Activated CD8-positive, alpha-beta T cell treated with anti-CD3 and anti-CD28 coated beads for 36 hours (primary cell): ENCODE measurements around the gene DSN1. TPM values are rescaled to one million over a fixed set of nuclear protein-coding genes. Genes with fewer than 3 reads are reported as not detected.

ENCODE experiments used
- ATAC-seq: fragments of 200-7000 bp; cut with Tn5 transposase; one replicate; pipeline ENCODE4 v1.10.0; 2021; ENCODE audit warnings: mild to moderate bottlenecking, moderate library complexity
- CTCF ChIA-PET: fragments of 350-600 bp; sonication (Branson Sonifier 250); formaldehyde crosslinking; loops from one replicate; lab custom pipeline; 2021; ENCODE audit warnings: antibody characterized with exemption; lab: Charles Lee
- POLR2A ChIA-PET: fragments of 350-600 bp; sonication (Branson Sonifier 250); formaldehyde crosslinking; loops from one replicate; lab custom pipeline; 2021; ENCODE audit warnings: antibody characterized with exemption; lab: Charles Lee
- DNase-seq: peaks from one replicate; pipeline ENCODE4 v3.0.0-alpha.2; 2020
- H3K27ac Mint-ChIP-seq: one replicate; pipeline ENCODE4 v1.8.0; 2021; ENCODE audit warnings: mild to moderate bottlenecking, mixed read lengths
- H3K27me3 Mint-ChIP-seq: one replicate; pipeline ENCODE4 v1.8.0; 2021; ENCODE audit warnings: mixed read lengths
- H3K36me3 Mint-ChIP-seq: one replicate; pipeline ENCODE4 v1.8.0; 2021; ENCODE audit warnings: low read depth, mixed read lengths
- H3K4me1 Mint-ChIP-seq: one replicate; pipeline ENCODE4 v1.8.0; 2021; ENCODE audit warnings: low read depth, mixed read lengths
- H3K4me3 Mint-ChIP-seq: one replicate; pipeline ENCODE4 v1.8.0; 2021; ENCODE audit warnings: mild to moderate bottlenecking, moderate library complexity, mixed read lengths
- H3K9me3 Mint-ChIP-seq: one replicate; pipeline ENCODE4 v1.8.0; 2021; ENCODE audit warnings: mixed read lengths
- CTCF ChIP-seq: fragments of 200-600 bp; IDR thresholded peaks from one replicate; pipeline ENCODE4 v1.8.0; 2022; ENCODE audit warnings: antibody characterized with exemption, mild to moderate bottlenecking
- intact Hi-C: fragments of 100-400 bp; cut with micrococcal nuclease; formaldehyde crosslinking; loops from one replicate; pipeline ENCODE4 v1.10.0; 2022
- total RNA-seq, 2 experiments: library from RNA; stranded (reverse); gene quantifications; one replicate each; pipeline ENCODE4 v1.2.3, GENCODE V29; 2021

DSN1 gene
- total RNA-seq, 2 experiments from 2014 or later = 21.6 to 23.9 TPM

DNA sequence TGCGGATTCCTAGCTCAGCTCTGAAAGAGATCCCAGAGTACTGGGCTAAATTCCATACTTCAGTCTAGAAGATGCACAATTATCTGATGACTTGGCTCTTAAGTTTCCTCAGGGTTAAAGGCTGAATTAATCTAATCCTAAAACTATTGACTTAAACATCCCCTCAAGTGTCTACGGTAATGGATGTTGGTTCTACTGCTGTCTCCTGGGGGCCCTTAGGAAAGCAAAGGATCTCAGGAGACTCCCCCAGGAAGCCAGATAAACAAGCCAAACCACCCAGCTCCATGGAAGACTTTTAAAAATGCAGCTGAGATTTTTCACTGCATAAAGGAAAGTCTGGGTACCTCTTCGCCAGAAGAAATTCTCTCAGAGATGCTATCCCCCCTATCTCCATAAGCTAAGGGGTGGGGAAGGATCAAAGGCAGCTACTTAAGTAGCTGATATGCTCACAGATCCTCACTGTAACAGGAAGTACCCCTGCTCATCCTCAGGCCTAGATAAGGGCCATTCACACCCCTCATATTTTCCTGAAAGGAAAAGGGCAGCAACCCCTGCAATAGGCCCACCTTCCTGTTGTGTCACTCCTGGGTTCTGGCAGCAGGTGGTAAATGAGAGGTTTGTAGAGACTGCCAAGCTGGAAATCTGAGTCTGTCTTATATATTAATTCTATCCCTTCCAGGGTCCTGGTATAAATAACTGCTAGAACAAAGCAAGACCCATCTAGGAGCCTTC, 36.9 kb downstream of the DSN1 start:
- no peak for DNase-seq
- no peak overlapping the region for H3K4me3 Mint-ChIP-seq
- peaks cover 33% of the 10 kb centered on the region for H3K4me1 Mint-ChIP-seq
- POLR2A ChIA-PET = interaction anchor here (0.8 kb wide), 1 partner anchor 8 kb away, joined by 3 read pairs; no protein-coding TSS in a partner anchor
- no peaks in the 10 kb centered on the region for H3K27me3 Mint-ChIP-seq
- no peak for TF ChIP-seq CTCF
- CTCF ChIA-PET = interaction anchor here (1.1 to 2.2 kb wide), 5 partner anchors 8 to 338 kb away, joined by 3 to 8 read pairs (median 6); partner anchors contain the start of genes DSN1 and NDRG3
- no peaks in the 10 kb centered on the region for H3K36me3 Mint-ChIP-seq
- no peak for ATAC-seq
- intact Hi-C loops = no loop called here
- no peak overlapping the region for H3K27ac Mint-ChIP-seq
- no peaks in the 10 kb centered on the region for H3K9me3 Mint-ChIP-seq

GRCh38 chr20:36732456-36732855, 41.1 kb downstream of the DSN1 start:
- H3K4me3 Mint-ChIP-seq = no peak overlapping the region
- DNase-seq (no peak), ATAC-seq (no peak)
- no peak for TF ChIP-seq CTCF
- peaks cover 37% of the 10 kb centered on the region for H3K4me1 Mint-ChIP-seq
- intact Hi-C loops = no loop called here
- peak overlapping the region; percentile 25 for H3K27ac Mint-ChIP-seq
- ChIA-PET POLR2A (interaction anchor here (1.2 kb wide), 1 partner anchor 14 kb away, joined by 3 read pairs; no protein-coding TSS in a partner anchor), CTCF (interaction anchor here (0.8 to 1.4 kb wide), 2 partner anchors 8 to 154 kb away, joined by 3 to 5 read pairs; no protein-coding TSS in a partner anchor)
- no peaks in the 10 kb centered on the region for H3K9me3 Mint-ChIP-seq
- H3K27me3 Mint-ChIP-seq = no peaks in the 10 kb centered on the region
- no peaks in the 10 kb centered on the region for H3K36me3 Mint-ChIP-seq

DNA sequence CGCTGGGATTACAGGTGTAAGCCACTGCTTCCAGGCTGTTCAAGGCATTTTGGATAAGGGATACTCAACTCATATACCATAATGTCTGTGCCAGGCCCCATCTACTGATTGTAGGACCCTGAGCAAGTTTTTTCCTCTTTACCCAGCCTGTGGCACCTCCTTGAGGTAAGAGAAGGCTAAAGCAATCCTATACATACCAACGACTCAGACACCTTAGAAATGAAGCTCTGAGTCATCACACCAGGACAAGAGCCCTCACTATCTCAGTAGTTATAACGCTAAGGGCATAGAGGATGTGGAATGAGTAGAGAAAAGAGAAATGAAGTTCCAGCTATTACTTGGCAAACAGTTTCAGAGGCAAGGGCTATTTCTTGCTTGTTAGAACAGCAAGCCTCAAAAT, 44.6 kb downstream of the DSN1 start:
- H3K4me3 Mint-ChIP-seq = no peak overlapping the region
- ATAC-seq (peak; percentile 88), DNase-seq (peak; percentile 36)
- H3K36me3 Mint-ChIP-seq = no peaks in the 10 kb centered on the region
- peaks cover 17% of the 10 kb centered on the region for H3K4me1 Mint-ChIP-seq
- peak; percentile 37 for TF ChIP-seq CTCF
- CTCF ChIA-PET = interaction anchor here (0.6 to 1.4 kb wide), 14 partner anchors 12 to 264 kb away, joined by 3 to 7 read pairs (median 4); partner anchors contain the start of genes NDRG3 and SLA2
- H3K27me3 Mint-ChIP-seq = no peaks in the 10 kb centered on the region
- intact Hi-C loops = no loop called here
- no peaks in the 10 kb centered on the region for H3K9me3 Mint-ChIP-seq
- POLR2A ChIA-PET = interaction anchor here (0.8 to 1.5 kb wide), 2 partner anchors 16 to 85 kb away, joined by 4 to 6 read pairs; partner anchors contain the start of gene NDRG3
- no peak overlapping the region for H3K27ac Mint-ChIP-seq

DNA sequence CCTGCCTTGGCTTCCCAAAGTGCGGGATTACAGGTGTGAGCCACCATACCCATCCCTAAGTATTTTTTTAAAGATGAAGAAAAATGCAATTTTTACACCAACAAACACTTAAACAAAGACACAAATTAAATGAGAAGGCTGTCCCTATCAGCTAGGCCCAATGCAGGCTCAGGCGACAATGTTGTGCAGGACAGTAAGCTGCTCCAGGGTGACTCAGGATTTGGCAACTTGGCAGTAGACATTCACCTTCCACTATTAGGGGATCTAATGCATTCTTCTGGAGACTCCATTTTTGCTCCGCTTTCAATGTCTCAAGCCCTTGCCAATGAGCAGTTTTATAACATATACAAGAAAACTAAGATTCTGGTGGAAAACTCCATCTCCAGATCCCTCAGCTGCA, 47.4 kb downstream of the DSN1 start:
- no peaks in the 10 kb centered on the region for H3K9me3 Mint-ChIP-seq
- no peak overlapping the region for H3K27ac Mint-ChIP-seq
- peaks cover 4% of the 10 kb centered on the region for H3K4me1 Mint-ChIP-seq
- H3K27me3 Mint-ChIP-seq = no peaks in the 10 kb centered on the region
- DNase-seq = no peak
- ChIA-PET POLR2A (no interaction called here), CTCF (no interaction called here)
- ATAC-seq = no peak
- TF ChIP-seq CTCF = no peak
- H3K36me3 Mint-ChIP-seq = no peaks in the 10 kb centered on the region
- H3K4me3 Mint-ChIP-seq = no peak overlapping the region
- intact Hi-C loops = no loop called here

DNA sequence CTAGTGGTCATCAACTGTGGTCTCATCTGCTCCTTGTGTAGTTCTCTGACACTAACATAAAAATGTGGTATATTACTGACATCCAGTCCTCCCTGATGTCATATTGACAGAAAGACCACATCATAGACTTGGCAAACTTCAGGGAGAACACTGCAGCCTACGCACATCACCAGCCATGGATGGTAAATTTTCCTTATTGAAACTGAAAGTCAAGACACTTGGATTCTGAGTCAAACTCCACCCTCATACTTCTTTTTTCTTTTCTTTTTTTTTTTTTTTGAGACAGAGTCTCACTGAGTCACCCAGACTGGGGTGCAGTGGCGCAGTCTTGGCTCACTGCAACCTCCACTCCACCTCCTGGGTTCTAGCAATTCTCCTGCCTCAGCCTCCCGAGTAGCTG, 53.1 kb downstream of the DSN1 start:
- Mint-ChIP-seq H3K4me1 (peaks cover 6% of the 10 kb centered on the region), H3K27me3 (no peaks in the 10 kb centered on the region), H3K27ac (no peak overlapping the region), H3K36me3 (peaks cover 7% of the 10 kb centered on the region), H3K4me3 (no peak overlapping the region), H3K9me3 (no peaks in the 10 kb centered on the region)
- DNase-seq = peak; percentile 23
- POLR2A ChIA-PET = no interaction called here
- intact Hi-C loops = no loop called here
- TF ChIP-seq CTCF = no peak
- peak; percentile 85 for ATAC-seq
- CTCF ChIA-PET = interaction anchor here (1.1 kb wide), 1 partner anchor 13 kb away, joined by 3 read pairs; no protein-coding TSS in a partner anchor
